SIG-M5 (cell line): ENCODE measurements around the gene DENND2D.
"Not testable (repeated sequence)": the region's sequence is repeated elsewhere in the genome, so short reads cannot be mapped to it uniquely, and the experiment has no call there.

Experiments
- DNase-seq: peaks from one replicate; lab custom pipeline; 2025; lab: John Stamatoyannopoulos, UW

The DENND2D gene

DNA sequence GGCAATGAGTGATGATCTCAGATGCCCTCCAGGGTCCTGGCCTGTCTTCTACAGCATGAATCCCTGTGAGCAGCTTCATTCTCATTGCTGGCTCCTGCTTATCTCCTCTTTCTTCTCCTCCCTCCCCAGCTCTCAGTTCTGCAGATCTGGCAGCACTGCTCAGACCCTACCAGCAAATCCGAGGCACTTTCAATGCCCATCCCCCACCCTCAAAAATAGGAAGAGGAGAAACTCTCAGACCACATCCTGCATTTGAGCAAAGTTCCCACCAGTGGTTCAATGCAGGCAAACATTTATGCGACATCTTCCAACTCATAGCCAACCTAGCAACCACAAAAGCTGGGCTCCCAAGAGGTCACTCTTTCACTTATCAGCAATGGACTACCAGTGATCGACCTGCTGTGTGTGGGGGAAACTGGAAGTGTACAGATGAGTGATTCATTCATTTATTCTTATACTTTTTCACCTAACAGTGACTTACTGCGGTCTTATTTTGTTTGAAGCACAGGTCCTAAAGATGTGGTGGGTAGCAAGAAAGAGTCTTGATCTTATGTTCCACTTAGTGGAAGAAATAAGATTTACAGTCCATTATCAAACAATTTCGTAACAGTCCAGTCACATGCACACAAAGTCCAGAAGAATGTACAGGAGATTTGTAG, 21.3 kb upstream of the DENND2D start:
- peak; percentile 59 for DNase-seq

- DNase-seq: no peak
These were observed 20.8 kb upstream of the DENND2D start for GRCh38 chr1:111221276-111221632.

DNA sequence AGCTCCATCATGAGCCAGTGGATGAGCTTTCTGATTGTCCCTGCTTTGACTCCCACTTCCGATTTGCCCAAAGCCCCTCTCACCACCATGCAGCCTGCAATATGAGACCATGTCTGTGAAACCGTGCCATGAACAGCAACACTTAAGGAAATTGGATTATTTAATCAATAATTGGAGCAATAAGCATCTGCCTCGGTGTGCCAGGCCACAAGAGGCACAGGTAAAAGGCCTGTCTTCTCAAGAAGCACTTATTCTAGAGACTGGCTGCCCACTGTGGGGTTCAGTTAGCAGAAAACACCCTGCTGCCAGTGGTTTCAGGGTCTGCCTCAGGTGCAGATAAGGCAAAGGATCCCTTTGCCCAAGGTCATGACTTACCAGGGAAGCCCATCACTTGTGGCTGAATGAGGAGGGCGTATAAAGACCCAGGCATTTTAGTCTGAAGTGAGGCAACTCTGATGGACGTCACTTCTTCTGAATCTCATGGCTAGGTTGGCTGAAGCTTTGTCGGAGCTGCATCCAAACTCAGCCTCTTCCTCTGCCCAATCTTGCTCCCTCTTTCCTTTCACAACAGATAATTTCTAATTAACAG, 19.9 kb upstream of the DENND2D start:
- DNase-seq: no peak

GRCh38 chr1:111219557-111220286, 19.3 kb upstream of the DENND2D start:
- peak; percentile 48 for DNase-seq

- DNase-seq: no peak
These were observed 18.5 kb upstream of the DENND2D start for GRCh38 chr1:111218701-111219556.

DNA sequence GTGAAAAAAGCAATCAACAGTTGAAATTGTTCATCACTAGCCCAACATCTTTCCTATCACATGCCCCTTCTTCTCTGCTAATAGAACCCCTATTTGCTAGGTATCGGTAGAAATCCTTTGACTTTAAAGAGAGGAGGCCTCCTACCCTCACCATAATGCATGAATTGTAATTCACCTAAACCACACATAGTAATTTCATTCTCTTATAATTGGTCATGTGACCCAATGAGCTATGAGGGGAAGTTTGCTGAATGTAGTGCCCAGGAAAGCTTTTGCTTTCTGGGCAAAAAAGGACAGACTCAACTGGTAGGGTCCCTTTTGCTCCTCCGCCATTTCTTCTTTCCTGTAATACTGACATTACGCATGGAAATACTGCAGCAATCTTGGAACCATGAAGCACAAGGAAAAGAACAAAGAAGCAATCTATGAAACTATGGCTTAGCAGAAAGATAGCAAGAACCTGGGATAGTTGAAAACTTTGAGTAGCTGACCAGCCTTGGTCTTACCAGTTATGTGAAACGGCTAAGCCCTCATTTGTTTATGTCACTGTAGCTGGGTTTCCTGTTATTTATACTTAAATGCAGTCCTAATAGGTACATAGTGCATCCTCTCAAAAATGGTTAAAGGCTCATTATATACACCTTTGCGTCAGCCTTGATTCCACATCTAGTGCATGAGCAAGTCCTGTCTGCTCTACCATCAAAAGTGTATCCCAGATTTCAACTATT, 16.9 kb upstream of the DENND2D start:
- no peak for DNase-seq

DNA sequence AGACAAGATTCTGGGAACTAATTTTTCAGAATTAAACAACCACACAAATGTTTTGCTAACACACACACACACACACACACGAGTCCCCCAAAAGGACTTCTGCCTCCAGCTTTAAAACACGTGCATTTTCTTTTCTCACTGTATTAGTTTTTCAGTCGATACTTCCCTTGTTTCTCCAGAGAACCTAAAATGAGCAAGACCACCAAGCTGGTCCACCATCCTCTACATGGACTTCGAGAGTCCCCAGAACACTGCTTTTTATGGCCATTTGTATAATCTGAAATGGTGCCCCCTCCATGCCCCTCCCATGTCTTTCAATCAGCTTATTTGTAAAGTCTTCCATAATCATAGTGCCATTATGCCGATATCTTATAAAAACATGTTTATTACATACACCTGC, 16.3 kb upstream of the DENND2D start:
- no peak for DNase-seq

DNA sequence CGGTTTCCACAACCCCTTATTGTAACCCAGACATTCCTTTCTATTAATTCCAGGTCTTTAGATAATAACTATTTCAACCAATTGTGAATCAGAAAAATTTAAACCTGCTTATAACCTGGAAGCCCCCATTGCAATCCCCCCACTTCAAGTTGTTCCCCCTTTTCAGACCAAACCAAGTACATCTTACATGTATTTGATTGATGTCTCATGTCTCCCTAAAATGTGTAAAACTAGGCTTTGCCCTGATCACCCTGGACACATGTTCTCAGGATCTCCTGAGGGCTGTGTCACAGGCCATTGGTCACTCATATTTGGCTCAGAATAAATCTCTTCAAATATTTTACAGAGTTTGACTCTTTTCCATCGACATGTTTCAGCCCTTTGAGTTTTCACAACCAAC, 14.8 kb upstream of the DENND2D start:
- not testable (repeated sequence) for DNase-seq

DNA sequence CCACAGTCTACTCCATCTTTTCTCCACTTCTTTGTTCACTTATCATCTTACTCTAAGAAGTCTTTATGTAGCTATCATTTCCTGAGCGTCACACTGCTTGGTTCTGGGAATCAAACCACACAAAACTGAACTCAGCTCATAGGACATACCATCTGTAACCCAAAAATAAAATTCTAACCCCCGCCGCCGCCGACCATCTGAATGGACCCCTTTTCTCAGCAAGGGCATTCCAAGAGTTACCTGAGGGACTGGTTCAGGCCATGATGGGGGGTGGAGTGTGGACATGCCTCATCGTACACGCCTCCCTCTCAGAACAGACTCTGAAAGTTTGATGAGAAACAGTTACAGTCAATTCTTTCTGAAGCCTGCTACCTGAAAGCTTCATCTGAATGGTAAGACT, 14.4 kb upstream of the DENND2D start:
- DNase-seq: no peak

DNA sequence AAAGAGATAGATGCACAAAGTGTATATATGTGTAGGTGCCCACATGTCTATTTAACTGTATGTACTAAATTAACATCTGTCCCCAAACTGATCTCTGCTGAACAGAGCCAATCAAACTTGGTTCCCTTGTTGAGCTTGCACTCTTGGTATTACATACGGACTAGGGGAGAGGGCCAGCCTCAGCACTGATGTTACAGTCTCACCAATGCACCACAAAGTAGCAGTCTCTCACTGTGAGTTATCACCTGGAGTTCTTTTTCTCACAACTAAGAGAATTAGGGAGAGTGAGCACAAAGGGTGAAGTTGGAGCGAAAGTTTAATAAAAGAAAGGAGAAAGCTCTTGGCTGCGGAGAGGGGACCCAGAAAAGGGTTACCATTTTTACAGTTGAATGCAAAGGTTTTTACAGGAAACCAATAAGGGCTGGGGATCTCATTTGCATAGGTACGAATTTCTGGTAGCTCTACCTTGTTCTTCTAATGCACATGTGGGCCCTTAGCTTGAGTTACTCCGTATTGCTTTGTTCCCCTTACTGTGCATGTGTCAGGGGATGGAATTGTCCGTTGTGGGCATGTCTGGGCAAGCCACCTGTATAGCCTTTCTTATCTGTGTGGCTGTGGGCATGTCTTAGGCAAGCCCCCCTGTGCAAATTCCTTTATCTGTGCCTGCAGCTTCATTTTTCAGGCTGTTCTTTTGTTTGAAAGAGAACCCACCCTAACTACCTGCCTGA, 13.8 kb upstream of the DENND2D start:
- DNase-seq: peak; percentile 33

GRCh38 chr1:111213412-111213811, 13.0 kb upstream of the DENND2D start:
- DNase-seq: no peak

GRCh38 chr1:111212634-111213335, 12.3 kb upstream of the DENND2D start:
- DNase-seq: no peak

GRCh38 chr1:111211921-111212320, 11.5 kb upstream of the DENND2D start:
- DNase-seq: no peak

DNA sequence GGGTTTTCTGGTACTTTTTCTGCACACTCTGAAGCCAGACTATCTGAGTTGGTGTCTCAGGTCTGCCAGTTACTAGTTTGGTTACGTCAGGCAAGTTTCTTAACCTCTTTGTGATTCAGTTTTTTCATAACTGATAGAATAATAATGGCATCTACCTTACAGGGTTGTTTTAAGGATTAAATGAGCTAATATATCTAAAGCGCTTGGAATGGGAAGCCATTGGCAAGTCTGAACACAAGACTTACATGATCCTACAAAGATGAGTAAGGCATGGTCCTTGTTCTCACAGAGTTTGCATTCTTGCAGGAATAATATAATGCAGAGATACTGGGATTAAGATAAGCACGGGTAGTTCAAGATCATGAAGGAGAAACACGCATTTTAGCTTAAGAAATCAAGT, 9.2 kb upstream of the DENND2D start:
- DNase-seq: no peak

DNA sequence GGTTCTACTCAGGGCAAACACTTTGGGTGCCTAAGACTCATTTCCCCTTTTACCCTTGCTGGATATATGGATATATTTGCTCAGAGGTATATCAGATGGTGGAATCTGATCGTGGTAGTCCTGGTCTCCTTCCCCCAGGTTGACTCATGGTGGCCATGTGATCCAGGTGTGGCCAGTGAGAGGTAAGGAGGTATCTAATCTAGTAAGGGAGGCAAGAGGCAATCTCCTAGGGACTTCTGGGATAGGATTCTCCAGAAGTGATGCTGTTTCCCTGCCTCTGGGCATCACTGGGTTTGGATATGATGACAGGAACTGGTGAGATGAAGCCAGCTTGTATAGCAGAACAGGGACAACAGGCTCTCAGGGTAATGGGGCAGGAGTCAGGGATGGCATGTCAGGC, 8.5 kb upstream of the DENND2D start:
- no peak for DNase-seq

GRCh38 chr1:111205714-111206050, 5.2 kb upstream of the DENND2D start:
- peak; percentile 26 for DNase-seq

DNA sequence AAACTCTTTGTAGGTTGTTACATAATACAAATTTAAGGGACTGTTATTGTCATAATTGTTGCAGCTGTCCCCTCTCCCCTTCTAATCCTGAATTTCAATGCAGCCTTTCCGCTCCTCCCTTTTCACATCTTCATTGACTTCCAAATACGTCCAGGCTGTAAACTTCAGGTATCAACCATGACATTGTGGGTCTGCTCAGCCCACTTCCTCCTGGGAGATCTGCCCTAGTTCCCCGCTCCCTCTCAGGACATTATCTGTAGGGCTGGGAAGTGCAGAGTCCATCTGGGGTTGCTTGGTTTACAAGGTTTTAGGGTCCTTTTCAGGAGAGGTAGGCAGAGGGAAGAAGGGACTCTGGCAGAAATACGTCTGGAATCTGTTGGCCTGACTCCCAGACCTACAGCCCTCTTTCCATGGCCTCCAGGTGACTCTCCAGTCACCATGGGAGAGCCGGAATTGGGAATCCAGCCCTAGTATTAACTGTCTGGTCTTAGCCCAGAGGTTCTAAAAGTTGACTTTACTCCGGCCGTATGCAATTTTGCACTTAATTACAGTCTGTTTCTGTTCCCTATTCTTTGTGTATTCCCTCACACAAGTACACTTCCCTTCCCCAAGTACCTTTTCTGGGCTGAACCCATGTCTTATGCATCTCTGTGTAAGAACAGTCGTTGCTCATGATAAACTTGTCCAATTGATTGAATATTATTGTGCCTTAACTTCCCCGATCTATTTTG, 4.7 kb upstream of the DENND2D start:
- no peak for DNase-seq

GRCh38 chr1:111204201-111204982, 3.9 kb upstream of the DENND2D start:
- no peak for DNase-seq

DNA sequence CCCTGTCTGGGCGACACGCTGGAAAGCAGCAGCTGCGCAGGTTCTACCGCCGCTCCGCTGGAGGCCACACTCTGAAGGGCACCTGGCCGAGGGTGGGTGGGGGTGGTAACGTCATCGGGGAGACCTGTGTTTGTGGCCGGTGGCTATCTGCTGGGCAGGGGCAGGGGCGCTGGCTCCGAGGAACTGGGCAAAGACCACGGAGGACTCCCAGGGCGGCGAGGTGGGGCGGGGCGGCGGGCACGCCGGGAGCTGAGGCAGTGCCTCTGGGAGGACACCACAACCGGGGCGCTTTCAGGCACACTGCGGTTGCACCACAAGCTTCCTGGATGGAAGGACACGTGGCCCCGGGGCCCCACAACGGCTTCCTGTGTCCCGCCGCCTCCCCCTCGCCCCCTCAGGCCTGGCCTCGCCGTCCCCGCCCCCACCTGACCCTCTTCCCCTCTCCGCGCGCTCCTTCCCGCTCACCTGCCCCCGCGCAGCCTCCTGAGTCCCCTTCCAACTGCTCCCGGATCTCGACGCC, 3.3 kb upstream of the DENND2D start:
- DNase-seq: peak; percentile 84
